ENCODE results near the gene PCAT6.

Gene PCAT6

GRCh38 chr1:202856014-202856413 lies 45.3 kb downstream of the PCAT6 start:
- Mint-ChIP-seq H3K9me3 (no peaks in the 10 kb centered on the region), H3K4me1 (peaks cover 24% of the 10 kb centered on the region), H3K27me3 (ENCODE audit: low read depth) (no peaks in the 10 kb centered on the region), H3K4me3 (peak overlapping the region in 1 of 3 experiments; percentile 14), H3K36me3 (ENCODE audit: low read depth) (peaks cover 20% of the 10 kb centered on the region), H3K27ac (no peak overlapping the region)
- TF ChIP-seq CTCF (IDR thresholded peaks at IDR 0.05; ENCODE audit: unreplicated experiment in 3 of 3) = no peak

- H3K9me3 Mint-ChIP-seq = no peaks in the 10 kb centered on the region
- peaks cover 31% of the 10 kb centered on the region for H3K4me1 Mint-ChIP-seq
- no peak for TF ChIP-seq CTCF (IDR thresholded peaks at IDR 0.05; ENCODE audit: unreplicated experiment in 3 of 3)
- H3K4me3 Mint-ChIP-seq = peak overlapping the region in 2 of 3 experiments; percentile 26 to 28
- peaks cover 7% of the 10 kb centered on the region for H3K27me3 Mint-ChIP-seq (ENCODE audit: low read depth)
- H3K27ac Mint-ChIP-seq = peak overlapping the region in 2 of 3 experiments; percentile 41 to 94
- peaks cover 20% of the 10 kb centered on the region for H3K36me3 Mint-ChIP-seq (ENCODE audit: low read depth)
These were observed 46.4 kb downstream of the PCAT6 start for GRCh38 chr1:202857136-202857610.

GRCh38 chr1:202858331-202858730 lies 47.6 kb downstream of the PCAT6 start:
- H3K27ac Mint-ChIP-seq = peak overlapping the region; percentile 65 to 72 (median 68)
- peaks cover 20% of the 10 kb centered on the region for H3K36me3 Mint-ChIP-seq (ENCODE audit: low read depth)
- H3K4me3 Mint-ChIP-seq = peak overlapping the region; percentile 10 to 60 (median 32)
- no peak for TF ChIP-seq CTCF (IDR thresholded peaks at IDR 0.05; ENCODE audit: unreplicated experiment in 3 of 3)
- no peaks in the 10 kb centered on the region for H3K9me3 Mint-ChIP-seq
- peaks cover 36% of the 10 kb centered on the region for H3K4me1 Mint-ChIP-seq
- H3K27me3 Mint-ChIP-seq (ENCODE audit: low read depth) = peaks cover 15% of the 10 kb centered on the region

- Mint-ChIP-seq H3K4me3 (peak overlapping the region; percentile 29 to 83 (median 38)), H3K9me3 (no peaks in the 10 kb centered on the region), H3K4me1 (peaks cover 40% of the 10 kb centered on the region), H3K27me3 (ENCODE audit: low read depth) (peaks cover 18% of the 10 kb centered on the region), H3K27ac (peak overlapping the region; percentile 65 to 72 (median 68)), H3K36me3 (ENCODE audit: low read depth) (peaks cover 20% of the 10 kb centered on the region)
- TF ChIP-seq CTCF (IDR thresholded peaks at IDR 0.05; ENCODE audit: unreplicated experiment in 3 of 3) = no peak
These were observed 48.1 kb downstream of the PCAT6 start for GRCh38 chr1:202858789-202859414.

- Mint-ChIP-seq H3K4me3 (peak overlapping the region; percentile 94 to 97 (median 96)), H3K9me3 (no peaks in the 10 kb centered on the region), H3K27me3 (ENCODE audit: low read depth) (peaks cover 18% of the 10 kb centered on the region), H3K4me1 (peaks cover 40% of the 10 kb centered on the region), H3K27ac (peak overlapping the region; percentile 25 to 92 (median 83)), H3K36me3 (ENCODE audit: low read depth) (peaks cover 16% of the 10 kb centered on the region)
- TF ChIP-seq CTCF (IDR thresholded peaks at IDR 0.05; ENCODE audit: unreplicated experiment in 3 of 3) = no peak
These were observed 50.1 kb downstream of the PCAT6 start for GRCh38 chr1:202860744-202861419.
